IPS-18c (cell line): ENCODE results near the gene HDAC4.
"Not testable (repeated sequence)": the region's sequence is repeated elsewhere in the genome, so short reads cannot be mapped to it uniquely, and the experiment has no call there.

Experiments
- H3K4me3 ChIP-seq: 2 replicates; pipeline ENCODE4 v1.7.0; 2013; ENCODE audit warnings: low read depth, mild to moderate bottlenecking, low read length, moderate library complexity; ENCODE audit not compliant: insufficient read depth
- H3K9me3 ChIP-seq: one replicate; pipeline ENCODE4 v1.6.1; 2013; ENCODE audit warnings: mild to moderate bottlenecking, low read length, moderate library complexity; ENCODE audit not compliant: control insufficient read depth, insufficient read depth

The HDAC4 gene

DNA sequence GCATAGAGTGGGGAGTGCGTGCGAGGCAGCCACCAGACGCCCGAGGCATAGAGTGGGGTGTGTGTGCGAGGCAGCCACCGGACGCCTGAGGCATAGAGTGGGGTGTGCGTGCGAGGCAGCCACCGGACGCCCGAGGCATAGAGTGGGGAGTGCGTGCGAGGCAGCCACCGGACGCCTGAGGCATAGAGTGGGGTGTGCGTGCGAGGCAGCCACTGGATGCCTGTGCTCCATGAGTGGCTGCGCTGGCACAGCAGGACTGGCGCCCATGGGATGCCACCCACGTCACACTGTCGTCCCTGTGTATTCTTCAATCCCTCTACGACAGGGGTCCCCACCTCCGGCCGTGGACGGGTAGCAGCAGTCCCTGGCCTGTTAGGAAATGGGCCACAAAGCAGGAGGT is 221.9 kb downstream of the HDAC4 start:
- H3K9me3 ChIP-seq = peaks cover 3% of the 10 kb centered on the region
- H3K4me3 ChIP-seq = no peak overlapping the region

DNA sequence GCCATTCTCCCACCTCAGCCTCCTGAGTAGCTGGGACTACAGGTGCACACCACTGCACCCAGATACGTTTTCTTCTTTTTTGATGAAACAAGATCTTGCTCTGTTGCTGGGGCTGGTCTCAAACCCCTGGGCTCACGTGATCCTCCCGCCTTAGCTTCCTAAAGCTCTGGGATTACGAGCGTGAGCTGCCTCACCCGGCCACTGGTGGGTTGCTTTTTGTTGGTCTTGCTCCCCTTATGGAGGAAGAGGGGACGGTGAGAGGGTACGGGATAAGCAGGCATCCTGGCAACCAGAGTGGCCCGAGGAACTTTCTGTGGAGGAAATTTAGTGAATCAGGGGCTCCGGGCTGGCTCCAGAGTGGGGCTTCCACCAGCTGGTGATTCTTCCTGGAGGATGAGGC is 222.3 kb downstream of the HDAC4 start:
- Histone ChIP-seq H3K9me3 (peaks cover 3% of the 10 kb centered on the region), H3K4me3 (no peak overlapping the region)

DNA sequence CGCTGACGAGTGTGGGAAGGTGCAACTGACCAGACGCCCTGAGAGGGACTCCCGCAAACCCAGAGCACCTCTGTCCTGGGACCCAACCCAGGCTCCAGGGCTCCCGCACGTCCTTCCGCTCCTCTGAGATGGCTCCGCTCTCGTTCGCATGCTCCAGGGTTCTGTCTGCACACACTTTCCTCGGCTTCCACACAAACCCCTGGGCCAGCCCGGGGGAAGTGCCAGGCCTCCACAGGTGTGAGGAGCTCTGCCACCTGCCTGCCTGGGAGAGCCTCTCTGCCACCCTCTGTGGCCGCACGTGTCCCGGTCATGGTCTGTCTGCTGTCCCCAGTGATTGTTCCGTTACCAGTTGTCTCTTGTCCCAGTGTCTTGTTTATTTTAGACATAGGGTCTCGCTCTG is 222.9 kb downstream of the HDAC4 start:
- Histone ChIP-seq H3K9me3 (peaks cover 3% of the 10 kb centered on the region), H3K4me3 (no peak overlapping the region)

DNA sequence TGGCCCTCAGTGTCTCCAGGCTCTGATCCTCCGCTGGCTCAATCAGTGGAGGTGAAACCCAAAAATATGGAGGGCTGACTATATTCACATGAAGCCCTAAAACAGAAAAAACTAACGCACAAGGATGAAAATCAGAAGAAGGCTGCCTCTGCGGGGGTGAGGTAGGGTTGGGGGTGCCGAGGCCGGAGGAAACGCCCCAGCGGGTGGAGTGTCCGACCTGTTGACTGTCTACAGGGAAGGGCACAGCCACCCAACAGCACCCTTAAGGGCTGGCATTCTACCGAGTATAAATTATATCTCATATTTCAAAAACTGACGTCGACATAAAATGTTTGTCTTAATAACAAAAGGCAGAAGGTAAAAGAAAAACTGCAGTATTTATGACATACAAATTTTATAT is 223.5 kb downstream of the HDAC4 start:
- peaks cover 3% of the 10 kb centered on the region for H3K9me3 ChIP-seq
- H3K4me3 ChIP-seq = no peak overlapping the region

DNA sequence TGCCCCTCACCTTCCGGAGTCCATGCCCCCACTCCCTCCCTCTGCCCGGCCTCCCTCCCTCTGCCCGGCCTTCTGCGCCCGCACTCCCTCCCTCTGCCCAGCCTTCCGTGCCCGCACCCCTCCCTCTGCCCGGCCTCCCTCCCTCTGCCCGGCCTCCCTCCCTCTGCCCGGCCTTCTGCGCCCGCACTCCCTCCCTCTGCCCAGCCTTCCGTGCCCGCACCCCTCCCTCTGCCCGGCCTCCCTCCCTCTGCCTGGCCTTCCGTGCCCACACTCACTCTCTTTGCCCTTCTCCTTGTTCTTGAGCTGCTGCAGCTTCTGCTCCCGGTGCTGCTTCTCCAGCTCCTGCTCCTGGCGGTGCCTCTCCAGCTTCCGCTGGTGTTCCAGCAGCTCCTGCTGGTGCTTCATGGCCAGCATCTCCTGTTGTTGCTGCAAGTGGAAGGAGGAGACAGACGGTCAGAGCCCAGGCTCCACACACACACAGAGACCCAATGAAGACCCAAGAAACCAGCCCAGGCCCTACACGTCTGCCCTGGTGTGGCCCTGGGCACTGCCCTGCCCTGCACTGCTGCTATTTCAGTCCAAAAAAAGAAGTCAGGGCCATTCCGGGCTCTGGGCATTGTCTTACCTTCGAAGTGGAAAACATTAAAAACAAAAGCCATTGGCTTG is 224.5 kb downstream of the HDAC4 start:
- H3K4me3 ChIP-seq, H3K9me3 ChIP-seq: not testable (repeated sequence)

DNA sequence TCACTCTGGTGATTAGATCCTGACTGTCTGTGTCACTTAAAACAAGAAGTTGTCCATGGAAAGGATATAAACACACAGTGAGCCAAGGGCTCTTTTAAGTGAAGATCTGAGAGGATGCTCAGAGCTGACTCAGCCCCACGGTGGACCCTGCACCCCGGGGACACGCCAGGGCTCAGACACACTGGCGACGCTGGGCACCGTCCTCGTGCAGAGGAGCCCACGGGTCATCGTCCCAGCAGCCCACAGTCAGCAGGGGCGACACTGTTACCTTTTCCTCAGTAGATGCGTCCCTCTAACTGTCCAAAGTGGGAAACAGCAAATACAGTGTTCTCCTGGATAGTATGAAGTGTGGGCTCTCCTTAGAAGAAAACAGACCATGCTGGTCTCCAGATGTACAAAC is 225.6 kb downstream of the HDAC4 start:
- peaks cover 3% of the 10 kb centered on the region for H3K9me3 ChIP-seq
- no peak overlapping the region for H3K4me3 ChIP-seq

DNA sequence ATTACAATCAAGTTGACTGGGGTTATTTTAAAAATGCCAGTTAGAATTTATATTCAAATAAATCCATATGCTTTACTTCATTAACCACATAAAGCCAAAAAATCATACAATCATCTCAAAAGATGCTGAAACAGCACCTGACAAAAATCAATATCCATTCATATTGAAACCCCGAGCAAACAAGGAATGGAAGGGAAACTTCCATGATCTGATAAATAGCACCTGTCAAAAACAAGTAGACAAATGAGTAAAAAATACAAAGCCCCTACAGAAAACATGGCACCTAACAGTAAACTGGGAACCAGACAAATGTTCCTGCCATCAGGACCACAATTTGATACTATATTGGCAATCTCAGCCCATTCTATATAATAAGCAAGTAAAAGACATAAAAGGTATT is 227.5 kb downstream of the HDAC4 start:
- Histone ChIP-seq H3K9me3 (peaks cover 3% of the 10 kb centered on the region), H3K4me3 (no peak overlapping the region)

DNA sequence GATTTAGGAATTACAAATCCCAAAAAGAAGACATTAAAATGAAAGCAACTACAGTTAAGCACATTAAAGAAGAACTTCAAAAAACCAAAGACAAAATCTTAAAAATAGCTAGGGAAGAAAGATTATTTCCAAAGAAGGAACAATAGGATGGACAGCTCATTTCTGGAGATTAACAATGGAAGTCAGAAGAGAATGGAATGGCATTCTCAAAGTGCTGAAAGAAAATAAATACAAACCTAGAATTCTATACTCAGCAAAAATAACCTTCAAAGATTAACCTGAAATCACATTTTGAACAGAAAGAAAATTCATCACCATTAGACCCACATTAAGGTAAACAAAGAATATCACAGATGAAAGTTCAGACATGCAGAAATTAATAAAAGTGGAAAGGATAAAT is 229.2 kb downstream of the HDAC4 start:
- no peak overlapping the region for H3K4me3 ChIP-seq
- peaks cover 3% of the 10 kb centered on the region for H3K9me3 ChIP-seq

DNA sequence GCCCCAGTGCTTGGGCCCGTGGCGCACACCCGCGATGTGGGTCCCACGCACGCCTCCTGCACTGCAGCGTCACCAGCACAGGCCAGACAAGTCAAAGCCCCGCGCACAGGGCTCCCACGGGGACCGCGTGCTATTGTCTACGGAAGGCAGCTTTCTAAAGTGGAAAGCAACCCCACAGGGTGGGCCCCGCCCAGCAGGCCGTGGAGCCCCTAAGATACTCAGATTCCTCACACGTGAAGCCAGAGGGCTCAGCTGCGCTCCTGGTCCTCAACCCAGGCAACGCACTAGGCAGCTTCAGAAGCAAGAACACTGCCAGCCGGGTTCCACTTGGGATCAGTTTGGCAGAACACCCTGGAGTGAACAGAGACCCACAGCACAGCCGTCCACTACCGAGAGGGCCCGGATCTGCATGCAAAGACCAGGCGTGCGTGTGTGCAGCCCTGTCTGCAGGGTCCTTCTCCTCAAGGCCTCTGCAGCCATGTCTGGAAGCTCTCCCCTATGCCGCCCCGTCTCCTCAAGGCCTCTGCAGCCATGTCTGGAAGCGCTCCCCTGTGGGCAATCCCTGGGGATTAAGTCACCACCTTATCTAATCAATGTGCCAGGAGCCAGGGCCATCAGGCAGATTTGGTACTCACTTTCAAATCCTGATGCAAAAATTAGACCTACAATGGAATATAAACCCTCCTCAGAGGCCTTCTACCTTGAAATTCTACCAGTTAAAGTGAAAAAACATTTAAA is 231.3 kb downstream of the HDAC4 start:
- no peaks in the 10 kb centered on the region for H3K9me3 ChIP-seq
- H3K4me3 ChIP-seq = no peak overlapping the region

DNA sequence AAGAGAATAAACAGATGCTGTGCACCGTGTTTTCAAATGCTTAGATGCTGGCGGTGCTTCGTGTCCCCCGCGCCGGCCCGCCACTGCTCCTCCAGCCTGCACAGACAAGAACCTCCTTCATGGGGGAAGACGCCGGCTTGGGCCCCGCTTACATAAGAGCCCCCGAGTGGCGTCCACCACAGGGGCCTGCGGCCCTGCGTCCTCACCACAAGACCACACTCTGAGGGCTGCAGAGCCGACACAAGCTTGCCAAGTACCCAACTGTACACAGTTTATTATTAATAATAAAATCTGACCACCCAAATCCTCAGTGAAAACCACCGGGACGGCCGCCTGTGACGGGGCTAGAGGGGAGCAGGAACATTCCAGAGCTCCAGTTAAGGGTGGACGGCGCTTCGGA is 232.2 kb downstream of the HDAC4 start:
- H3K9me3 ChIP-seq = no peaks in the 10 kb centered on the region
- no peak overlapping the region for H3K4me3 ChIP-seq

DNA sequence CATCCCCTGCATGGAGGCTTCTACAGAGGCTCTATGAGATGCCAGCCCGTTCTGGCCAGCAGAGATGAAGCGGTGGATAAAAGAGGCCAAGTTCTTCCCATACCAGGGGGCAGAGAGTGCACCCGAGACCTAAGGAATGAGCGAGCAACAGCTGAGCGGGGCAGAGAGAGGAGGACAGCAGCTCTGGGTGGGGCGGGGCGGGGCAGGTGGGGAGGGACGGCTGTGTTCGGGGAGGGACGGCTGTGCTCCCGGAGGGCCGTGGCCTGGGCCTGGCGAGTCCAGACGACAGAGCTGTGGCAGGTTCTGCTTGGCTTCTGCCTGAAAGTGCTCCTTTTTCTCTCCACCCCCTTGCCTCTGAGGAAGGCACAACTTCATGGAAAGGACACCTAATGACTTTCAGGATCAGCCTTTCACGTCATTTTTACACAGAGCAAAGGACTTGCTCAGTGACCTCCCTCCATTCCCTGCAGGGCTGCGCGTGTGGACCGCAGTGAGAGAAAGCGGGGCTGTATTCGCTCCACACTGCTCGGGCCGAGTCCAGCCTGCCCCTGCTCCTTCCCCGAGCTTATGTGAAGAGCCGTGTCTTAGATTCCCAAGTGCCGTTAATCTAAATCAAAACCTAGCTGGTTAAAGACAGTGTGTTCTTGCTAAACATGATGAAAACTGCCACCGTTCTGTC is 232.9 kb downstream of the HDAC4 start:
- Histone ChIP-seq H3K4me3 (no peak overlapping the region), H3K9me3 (no peaks in the 10 kb centered on the region)

DNA sequence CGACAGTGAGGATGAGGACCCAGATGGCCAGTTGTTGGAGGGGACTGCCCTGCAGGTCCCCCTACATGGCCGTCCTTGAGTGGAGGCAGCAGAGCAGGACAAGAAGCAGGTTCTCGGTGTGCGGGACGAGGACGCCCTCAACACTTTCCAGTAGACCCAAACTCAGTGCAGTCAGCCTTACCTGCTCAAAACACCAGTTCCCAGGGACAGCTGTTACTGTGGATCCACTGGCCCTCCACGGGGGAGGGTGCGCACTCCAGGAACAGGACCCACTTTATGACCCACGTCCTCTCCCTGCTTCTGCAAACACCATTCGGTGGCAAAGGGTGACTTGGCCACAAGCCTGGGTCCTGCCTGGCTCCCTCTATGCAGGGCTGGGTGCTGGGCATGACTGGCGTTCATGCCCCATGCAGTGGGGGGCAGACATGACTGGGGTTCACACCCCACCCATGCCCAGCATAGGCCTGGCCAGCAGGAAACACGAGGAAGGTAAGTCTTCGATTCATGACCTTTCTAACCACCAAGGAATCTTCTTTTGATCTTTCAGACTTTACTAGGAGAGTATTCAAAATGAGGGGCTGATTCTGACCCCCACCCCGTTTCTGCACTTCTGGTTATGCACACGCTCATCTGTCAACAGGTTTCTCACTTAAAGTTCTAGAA is 233.7 kb downstream of the HDAC4 start:
- Histone ChIP-seq H3K9me3 (no peaks in the 10 kb centered on the region), H3K4me3 (no peak overlapping the region)

DNA sequence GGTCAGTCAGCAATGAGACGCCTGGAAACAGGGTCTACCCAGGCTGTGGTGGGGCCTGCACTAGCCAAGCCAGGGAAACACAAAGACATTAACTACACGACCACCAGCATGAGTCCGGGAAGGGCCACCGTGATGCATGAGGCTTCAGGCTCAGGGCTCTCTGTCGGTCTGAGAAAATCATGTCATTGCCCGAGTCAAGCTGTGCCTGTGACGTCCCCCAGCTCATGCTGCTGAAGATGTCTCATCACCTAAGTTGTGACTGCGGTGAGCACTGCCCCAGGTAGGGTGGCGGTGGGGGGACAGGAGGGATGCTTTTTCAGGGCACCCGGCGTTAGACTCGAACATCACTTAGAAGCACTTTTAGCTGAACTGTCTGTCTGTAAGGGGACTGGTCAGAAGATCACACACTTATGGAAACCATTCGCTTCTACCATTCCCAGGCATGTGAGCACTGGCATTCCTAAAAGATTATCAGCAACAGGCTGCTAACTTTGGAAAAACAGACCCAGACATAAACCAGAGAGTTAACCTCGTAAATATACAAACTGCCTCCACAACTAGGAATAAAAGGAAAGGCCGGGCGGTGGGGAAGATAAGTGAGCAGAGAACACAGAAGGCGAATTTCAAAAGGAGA is 234.5 kb downstream of the HDAC4 start:
- H3K4me3 ChIP-seq = no peak overlapping the region
- no peaks in the 10 kb centered on the region for H3K9me3 ChIP-seq

DNA sequence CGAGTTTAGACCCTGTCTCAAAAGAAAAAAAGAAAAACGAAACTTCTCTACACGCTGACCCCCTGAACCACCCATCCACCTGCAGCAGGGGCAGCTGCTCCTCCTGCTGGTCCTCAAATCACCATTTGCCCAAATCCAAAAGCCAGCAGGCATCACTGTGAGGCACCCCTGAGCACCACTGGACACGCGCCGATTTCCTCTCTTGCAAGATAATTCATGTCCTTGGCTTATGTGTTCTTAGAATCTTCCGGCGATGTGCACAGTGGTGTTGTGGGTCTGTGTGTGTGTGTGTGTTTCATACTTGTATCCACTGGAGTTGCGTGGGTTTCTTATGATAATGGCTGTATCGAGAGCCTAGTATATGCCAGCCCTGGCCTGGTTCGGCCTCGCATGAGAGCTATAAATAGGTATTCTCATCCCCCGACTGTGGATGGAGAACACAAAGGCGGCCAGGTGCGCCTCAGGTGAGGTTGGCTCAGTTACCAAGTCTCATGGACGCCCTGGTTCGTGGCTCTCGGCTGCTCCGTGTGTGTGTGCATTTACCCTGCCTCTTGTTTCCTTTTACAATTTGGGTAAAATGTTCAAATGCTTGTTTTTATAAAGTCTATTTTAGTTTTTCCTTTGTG is 235.5 kb downstream of the HDAC4 start:
- Histone ChIP-seq H3K9me3 (no peaks in the 10 kb centered on the region), H3K4me3 (no peak overlapping the region)

DNA sequence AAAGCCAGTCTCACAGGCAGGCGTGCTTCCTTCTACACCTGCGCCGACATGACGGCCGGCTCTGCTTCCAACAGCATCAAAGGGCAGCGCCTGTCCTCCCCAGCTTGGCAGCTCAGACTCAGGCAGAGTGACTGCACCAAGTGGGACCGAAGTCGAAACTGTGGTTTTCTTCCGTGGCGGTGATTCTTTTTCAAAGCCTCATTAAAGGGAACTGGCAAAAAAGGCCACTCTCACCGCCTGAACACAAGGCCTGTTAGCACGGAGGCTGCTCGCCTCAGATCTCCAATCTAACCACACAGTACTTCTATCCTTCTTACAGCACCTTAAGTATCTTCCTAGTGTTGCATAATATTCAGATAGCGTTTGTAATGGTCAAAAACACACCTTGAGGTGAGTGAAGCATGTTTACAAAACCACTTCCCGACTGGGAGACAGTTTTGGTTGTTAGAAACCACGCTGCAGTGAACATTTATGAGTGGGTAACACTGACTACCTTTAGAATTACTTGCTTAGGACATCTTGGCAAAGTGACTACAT is 236.4 kb downstream of the HDAC4 start:
- no peak overlapping the region for H3K4me3 ChIP-seq
- H3K9me3 ChIP-seq = no peaks in the 10 kb centered on the region

DNA sequence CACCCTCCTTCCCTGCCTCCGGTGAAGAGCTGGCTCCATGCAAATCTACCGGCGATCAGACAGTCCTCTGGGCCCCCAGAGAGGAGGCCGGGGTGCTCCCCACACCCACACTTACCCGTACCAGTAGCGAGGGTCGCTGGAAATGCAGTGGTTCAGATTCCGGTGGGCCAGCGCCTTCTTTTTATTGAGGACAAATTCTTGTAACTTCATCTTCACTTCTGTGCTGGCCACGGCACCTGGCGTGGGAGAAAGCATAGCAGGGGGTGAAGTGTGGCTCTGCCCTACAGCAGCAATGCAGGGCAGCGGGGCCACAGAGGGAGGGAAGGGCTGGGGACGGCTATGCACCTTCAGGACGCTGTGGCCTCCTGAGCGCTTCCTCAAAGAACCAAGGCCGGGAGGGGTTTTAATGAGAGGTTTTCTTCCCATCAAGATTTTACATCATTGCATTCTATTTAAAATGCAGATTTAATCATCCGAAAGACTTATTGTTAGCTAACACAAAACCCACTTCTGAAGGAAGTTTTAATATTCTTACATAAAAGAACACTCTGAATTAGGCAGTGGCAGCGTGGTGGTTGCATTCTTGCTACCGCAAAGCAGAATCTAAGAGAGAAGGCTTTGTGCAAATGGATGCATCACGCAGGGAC is 237.0 kb downstream of the HDAC4 start:
- H3K4me3 ChIP-seq = no peak overlapping the region
- H3K9me3 ChIP-seq = no peaks in the 10 kb centered on the region
